Smooth muscle cell (in vitro differentiated cells): Measurements from ENCODE around the gene EXOC5. TPM values are rescaled to one million over a fixed set of nuclear protein-coding genes. Genes with fewer than 3 reads are reported as not detected.
"Not testable (repeated sequence)": the region's sequence is repeated elsewhere in the genome, so short reads cannot be mapped to it uniquely, and the experiment has no call there.

Source experiments
- DNase-seq: peaks from one replicate; lab custom pipeline; 2025; ENCODE audit not compliant: unreplicated experiment; lab: John Stamatoyannopoulos, UW
- H2AFZ ChIP-seq: fragments of 200-600 bp; sonication (generic); 2 replicates; pipeline ENCODE4 v1.6.0; 2016; ENCODE audit warnings: antibody characterized with exemption, low read depth, mild to moderate bottlenecking
- H3F3A ChIP-seq: fragments of 200-600 bp; sonication (generic); 2 replicates; pipeline ENCODE4 v1.6.0; 2017; ENCODE audit warnings: antibody characterized with exemption, low read depth
- H3K27ac ChIP-seq: fragments of 200-600 bp; sonication (generic); 2 replicates; pipeline ENCODE4 v1.5.1; 2016; ENCODE audit warnings: low read depth, mild to moderate bottlenecking
- H3K27me3 ChIP-seq: fragments of 200-600 bp; sonication (generic); 2 replicates; pipeline ENCODE4 v1.6.1; 2016; ENCODE audit warnings: low read depth, mild to moderate bottlenecking
- H3K36me3 ChIP-seq: fragments of 200-600 bp; sonication (generic); 2 replicates; pipeline ENCODE4 v1.5.1; 2016; ENCODE audit warnings: low read depth
- H3K4me1 ChIP-seq: fragments of 200-600 bp; sonication (generic); 2 replicates; pipeline ENCODE4 v1.5.1; 2016; ENCODE audit warnings: low read depth
- H3K4me2 ChIP-seq: fragments of 200-600 bp; sonication (generic); 2 replicates; pipeline ENCODE4 v1.6.0; 2016; ENCODE audit warnings: mild to moderate bottlenecking
- H3K4me3 ChIP-seq: fragments of 200-600 bp; sonication (generic); 2 replicates; pipeline ENCODE4 v1.5.1; 2016; ENCODE audit warnings: mild to moderate bottlenecking
- H3K79me2 ChIP-seq: fragments of 200-600 bp; sonication (generic); 2 replicates; pipeline ENCODE4 v1.6.0; 2016; ENCODE audit warnings: low read depth, mild to moderate bottlenecking
- H3K9ac ChIP-seq: fragments of 200-600 bp; sonication (generic); 2 replicates; pipeline ENCODE4 v1.6.0; 2016; ENCODE audit warnings: low read depth
- H3K9me3 ChIP-seq: fragments of 200-600 bp; sonication (generic); replicated peaks from 2 replicates; pipeline ENCODE4 v1.5.1; 2016; ENCODE audit warnings: low read depth
- H4K20me1 ChIP-seq: fragments of 200-600 bp; sonication (generic); 2 replicates; pipeline ENCODE4 v1.6.0; 2016; ENCODE audit warnings: low read depth
- whole genome bisulfite sequencing: methylation state at CpG from one replicate; pipeline ENCODE4 v1.1.7; 2016; ENCODE audit warnings: low lambda C conversion rate; 5-methylcytosine and 5-hydroxymethylcytosine counted together
- polyA plus RNA-seq: library from polyadenylated mRNA; unstranded; fragments of >200 nt; fragmentation: Nextera tagmentation; extraction: Ambion mirVana; gene quantifications from 2 replicates; pipeline ENCODE4 v1.2.1, GENCODE V29; 2016
- total RNA-seq: library from RNA; depleted of rRNA; stranded (reverse); fragments of >200 nt; gene quantifications from 2 replicates; pipeline ENCODE4 v1.2.3, GENCODE V29; 2014
- TF ChIP-seq, protein P1 (sequence below): fragments of 200-600 bp; sonication (generic); IDR thresholded peaks from 2 replicates; pipeline ENCODE4 v1.5.1; 2017; ENCODE audit warnings: borderline replicate concordance, mild to moderate bottlenecking, antibody characterized with exemption; ENCODE audit not compliant: insufficient read depth, poor library complexity, severe bottlenecking

Gene EXOC5
- total and polyA plus RNA-seq, 2 experiments from 2014 or later: 50.6 to 56.4 TPM

DNA sequence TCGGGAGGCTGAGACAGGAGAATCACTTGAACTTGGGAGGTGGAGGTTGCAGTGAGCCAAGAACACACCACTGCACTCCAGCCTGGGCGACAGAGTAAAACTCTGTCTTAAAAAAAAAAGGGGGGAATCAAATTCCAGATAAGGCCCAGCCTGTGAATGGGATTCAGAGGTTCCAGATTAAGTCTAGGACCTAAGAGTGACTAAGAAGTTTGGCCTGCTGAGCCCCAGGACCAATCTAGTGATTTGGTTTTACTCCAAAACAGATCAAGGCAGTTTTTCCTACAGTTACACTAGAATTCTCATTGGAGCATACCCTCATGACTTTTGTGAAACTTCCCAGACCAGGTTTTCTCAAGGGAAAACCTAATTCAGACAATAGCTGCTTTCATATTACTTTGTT, 22.8 kb downstream of the EXOC5 start:
- DNase-seq: no peak
- Histone ChIP-seq H3K27ac (no peak overlapping the region), H4K20me1 (peaks cover 52% of the 10 kb centered on the region), H3K4me1 (no peaks in the 10 kb centered on the region), H3F3A (no peaks in the 10 kb centered on the region), H3K9ac (no peak overlapping the region), H3K9me3 (no peaks in the 10 kb centered on the region), H3K79me2 (peaks cover 31% of the 10 kb centered on the region), H3K27me3 (no peaks in the 10 kb centered on the region), H2AFZ (no peak overlapping the region), H3K36me3 (no peaks in the 10 kb centered on the region), H3K4me2 (no peak overlapping the region), H3K4me3 (no peak overlapping the region)
- 98% methylated on average over 2 of the region's 2 CpGs for WGBS
- TF ChIP-seq, protein P1, sequence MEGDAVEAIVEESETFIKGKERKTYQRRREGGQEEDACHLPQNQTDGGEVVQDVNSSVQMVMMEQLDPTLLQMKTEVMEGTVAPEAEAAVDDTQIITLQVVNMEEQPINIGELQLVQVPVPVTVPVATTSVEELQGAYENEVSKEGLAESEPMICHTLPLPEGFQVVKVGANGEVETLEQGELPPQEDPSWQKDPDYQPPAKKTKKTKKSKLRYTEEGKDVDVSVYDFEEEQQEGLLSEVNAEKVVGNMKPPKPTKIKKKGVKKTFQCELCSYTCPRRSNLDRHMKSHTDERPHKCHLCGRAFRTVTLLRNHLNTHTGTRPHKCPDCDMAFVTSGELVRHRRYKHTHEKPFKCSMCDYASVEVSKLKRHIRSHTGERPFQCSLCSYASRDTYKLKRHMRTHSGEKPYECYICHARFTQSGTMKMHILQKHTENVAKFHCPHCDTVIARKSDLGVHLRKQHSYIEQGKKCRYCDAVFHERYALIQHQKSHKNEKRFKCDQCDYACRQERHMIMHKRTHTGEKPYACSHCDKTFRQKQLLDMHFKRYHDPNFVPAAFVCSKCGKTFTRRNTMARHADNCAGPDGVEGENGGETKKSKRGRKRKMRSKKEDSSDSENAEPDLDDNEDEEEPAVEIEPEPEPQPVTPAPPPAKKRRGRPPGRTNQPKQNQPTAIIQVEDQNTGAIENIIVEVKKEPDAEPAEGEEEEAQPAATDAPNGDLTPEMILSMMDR: no peak

DNA sequence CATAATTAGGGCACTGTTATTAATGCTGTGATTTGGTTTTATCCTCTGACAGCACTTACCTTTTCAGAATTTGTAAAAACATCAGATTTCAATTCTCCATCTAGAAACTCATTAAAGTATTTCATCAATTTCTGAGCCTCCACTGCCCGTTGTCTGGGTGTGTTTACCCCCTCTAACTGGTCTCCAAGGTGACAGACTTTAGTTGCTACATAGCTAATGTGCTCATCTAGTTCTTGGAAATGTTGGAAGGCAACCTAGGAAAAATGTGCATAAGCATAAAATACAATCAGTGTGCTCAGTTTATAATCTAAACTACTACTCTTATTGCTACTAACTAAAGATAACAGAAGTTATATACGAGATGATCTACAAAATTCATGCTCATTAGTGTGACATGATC, 24.6 kb downstream of the EXOC5 start:
- Histone ChIP-seq H3K27ac (no peak overlapping the region), H3K4me1 (no peaks in the 10 kb centered on the region), H3F3A (no peaks in the 10 kb centered on the region), H3K9ac (no peak overlapping the region), H3K79me2 (peaks cover 14% of the 10 kb centered on the region), H2AFZ (no peak overlapping the region), H3K4me2 (no peak overlapping the region), H4K20me1 (peaks cover 38% of the 10 kb centered on the region), H3K36me3 (no peaks in the 10 kb centered on the region), H3K4me3 (no peak overlapping the region), H3K9me3 (no peaks in the 10 kb centered on the region), H3K27me3 (no peaks in the 10 kb centered on the region)
- TF ChIP-seq, protein P1: no peak
- DNase-seq: no peak
- 93% methylated on average over 2 of the region's 2 CpGs for WGBS

DNA sequence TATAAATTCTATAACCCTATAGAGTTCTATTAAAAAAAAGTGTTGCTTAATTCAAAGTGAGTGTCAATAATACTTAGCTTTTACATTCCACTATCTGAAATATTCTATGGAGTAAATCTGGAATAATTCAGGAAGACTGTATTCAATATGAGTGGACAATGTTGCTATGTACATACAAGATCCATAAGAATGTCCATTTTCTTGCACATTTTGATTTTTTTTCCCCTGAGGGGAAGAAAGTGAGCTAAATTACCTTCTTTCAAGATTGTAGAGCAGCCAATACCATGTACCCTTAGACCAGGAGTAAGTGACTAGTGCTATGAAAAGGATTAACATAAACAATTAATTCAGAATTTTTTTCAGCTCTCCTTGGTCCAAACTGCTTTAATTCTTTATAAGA, 25.4 kb downstream of the EXOC5 start:
- no peak for DNase-seq
- Histone ChIP-seq H3K9me3 (no peaks in the 10 kb centered on the region), H3K27ac (no peak overlapping the region), H3K27me3 (no peaks in the 10 kb centered on the region), H3K9ac (no peak overlapping the region), H3K4me3 (no peak overlapping the region), H3K36me3 (no peaks in the 10 kb centered on the region), H3K79me2 (peaks cover 6% of the 10 kb centered on the region), H3F3A (no peaks in the 10 kb centered on the region), H2AFZ (no peak overlapping the region), H3K4me2 (no peak overlapping the region), H4K20me1 (peaks cover 30% of the 10 kb centered on the region), H3K4me1 (no peaks in the 10 kb centered on the region)
- TF ChIP-seq, protein P1: no peak

DNA sequence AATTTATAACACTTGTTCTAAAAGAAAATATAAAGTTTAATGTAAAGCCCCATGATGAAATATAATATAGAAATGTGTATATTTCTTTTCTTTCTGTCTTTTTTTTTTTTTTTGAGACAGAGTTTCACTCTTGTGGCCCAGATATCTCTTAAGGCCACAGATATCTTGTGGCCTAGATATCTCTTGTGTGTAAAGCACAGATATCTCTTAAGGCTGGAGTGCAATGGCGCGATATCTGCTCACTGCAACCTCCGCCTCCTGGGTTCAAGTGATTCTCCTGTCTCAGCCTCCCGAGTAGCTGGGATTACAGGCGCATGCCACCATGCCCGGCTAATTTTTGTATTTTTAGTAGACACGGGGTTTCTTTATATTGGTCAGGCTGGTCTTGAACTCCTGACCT, 28.6 kb downstream of the EXOC5 start:
- DNase-seq, H3K27ac ChIP-seq, H3K9me3 ChIP-seq, H3K79me2 ChIP-seq, H3F3A ChIP-seq, H3K4me3 ChIP-seq, H3K9ac ChIP-seq, H2AFZ ChIP-seq, H3K4me2 ChIP-seq, H4K20me1 ChIP-seq, H3K36me3 ChIP-seq, H3K27me3 ChIP-seq, H3K4me1 ChIP-seq: not testable (repeated sequence)
- WGBS: 97% methylated on average over 7 of the region's 7 CpGs
